Mesenchymal stem cell (in vitro differentiated cells and primary cell): ENCODE results near the gene BTG2.

Source experiments
- DNase-seq: peaks from one replicate; pipeline ENCODE4 v3.0.0-alpha.2; 2013
- H2AFZ ChIP-seq: one replicate; pipeline ENCODE4 v1.6.1; 2013; ENCODE audit warnings: low read depth, mild to moderate bottlenecking, control low read depth, inconsistent platforms, low read length, moderate library complexity
- H2AK5ac ChIP-seq: 2 replicates; pipeline ENCODE4 v1.6.1; 2013; ENCODE audit warnings: low read length, moderate library complexity, mild to moderate bottlenecking, inconsistent platforms; ENCODE audit not compliant: severe bottlenecking
- H2BK120ac ChIP-seq: one replicate; pipeline ENCODE4 v1.6.1; 2013; ENCODE audit warnings: low read depth, mild to moderate bottlenecking, inconsistent platforms, low read length, moderate library complexity
- H2BK12ac ChIP-seq, 2 experiments: one replicate each; pipeline ENCODE4 v1.6.1; 2013; ENCODE audit warnings: inconsistent platforms in 2 of 2, low read length in 2 of 2, mild to moderate bottlenecking in 2 of 2, moderate library complexity in 2 of 2, control low read depth in 1 of 2
- H2BK15ac ChIP-seq: one replicate; pipeline ENCODE4 v1.6.1; 2013; ENCODE audit warnings: mild to moderate bottlenecking, low read depth, inconsistent platforms; ENCODE audit not compliant: poor library complexity, severe bottlenecking
- H2BK5ac ChIP-seq: 2 replicates; pipeline ENCODE4 v1.6.1; 2013; ENCODE audit warnings: low read depth, mild to moderate bottlenecking, low read length, control low read depth, inconsistent platforms; ENCODE audit not compliant: poor library complexity, severe bottlenecking
- H3K14ac ChIP-seq, 2 experiments: one replicate each; pipeline ENCODE4 v1.6.1; 2013; ENCODE audit warnings: inconsistent platforms in 2 of 2, low read length in 2 of 2, control low read depth in 1 of 2, mild to moderate bottlenecking in 1 of 2, moderate library complexity in 1 of 2
- H3K18ac ChIP-seq, 2 experiments: one replicate each; pipeline ENCODE4 v1.6.1; 2013; ENCODE audit warnings: inconsistent platforms in 2 of 2, low read length in 2 of 2, control low read depth in 1 of 2, low read depth in 1 of 2, mild to moderate bottlenecking in 1 of 2
- H3K23ac ChIP-seq, 2 experiments: one replicate each; pipeline ENCODE4 v1.6.1; 2013; ENCODE audit warnings: inconsistent platforms in 2 of 2, low read length in 2 of 2, mild to moderate bottlenecking in 2 of 2, moderate library complexity in 2 of 2, control low read depth in 1 of 2
- H3K27ac ChIP-seq: 2 replicates; pipeline ENCODE4 v1.5.1; 2013; ENCODE audit warnings: mild to moderate bottlenecking, moderate library complexity, low read length, control low read depth, inconsistent platforms; ENCODE audit not compliant: poor library complexity, severe bottlenecking
- H3K27me3 ChIP-seq, 2 experiments: 2 replicates each; pipeline versions ENCODE4 v1.6.1 to v1.7.0; 2013; ENCODE audit warnings: low read length in 2 of 2, mild to moderate bottlenecking in 2 of 2, moderate library complexity in 2 of 2, control low read depth in 1 of 2, inconsistent platforms in 1 of 2; ENCODE audit not compliant: control insufficient read depth in 1 of 2, insufficient read depth in 1 of 2
- H3K36me3 ChIP-seq, 2 experiments: 2 replicates each; pipeline versions ENCODE4 v1.6.1 to v1.7.0; 2013; ENCODE audit warnings: low read length in 2 of 2, control low read depth in 1 of 2, inconsistent platforms in 1 of 2, low read depth in 1 of 2, mild to moderate bottlenecking in 1 of 2; ENCODE audit not compliant: insufficient read depth in 2 of 2, control insufficient read depth in 1 of 2
- H3K4ac ChIP-seq, 2 experiments: one replicate each; pipeline ENCODE4 v1.6.1; 2013; ENCODE audit warnings: inconsistent platforms in 2 of 2, low read length in 2 of 2, mild to moderate bottlenecking in 2 of 2, moderate library complexity in 2 of 2, control low read depth in 1 of 2, low read depth in 1 of 2
- H3K4me1 ChIP-seq: 2 replicates; pipeline ENCODE4 v1.6.1; 2013; ENCODE audit warnings: low read depth, low read length, control low read depth; ENCODE audit not compliant: control insufficient read depth, insufficient read depth
- H3K4me2 ChIP-seq: 2 replicates; pipeline ENCODE4 v1.6.1; 2013; ENCODE audit warnings: low read length, mild to moderate bottlenecking, inconsistent platforms; ENCODE audit not compliant: poor library complexity, severe bottlenecking
- H3K4me3 ChIP-seq, 2 experiments: 2 replicates each; pipeline versions ENCODE4 v1.5.1 to v1.7.0; 2013; ENCODE audit warnings: low read length in 2 of 2, mild to moderate bottlenecking in 2 of 2, control low read depth in 1 of 2, low read depth in 1 of 2; ENCODE audit not compliant: insufficient read depth in 1 of 2
- H3K79me1 ChIP-seq: replicated peaks from 2 replicates; pipeline ENCODE4 v1.6.1; 2013; ENCODE audit warnings: mild to moderate bottlenecking, control low read depth, low read length, inconsistent platforms; ENCODE audit not compliant: poor library complexity, severe bottlenecking
- H3K9ac ChIP-seq: 2 replicates; pipeline ENCODE4 v1.7.0; 2013; ENCODE audit warnings: mild to moderate bottlenecking, low read length, moderate library complexity
- H3K9me3 ChIP-seq: 2 replicates; pipeline ENCODE4 v1.7.0; 2013; ENCODE audit warnings: mild to moderate bottlenecking, low read length; ENCODE audit not compliant: control insufficient read depth
- H4K8ac ChIP-seq: one replicate; pipeline ENCODE4 v1.6.1; 2013; ENCODE audit warnings: inconsistent platforms, mild to moderate bottlenecking, low read length, moderate library complexity
- H4K91ac ChIP-seq: one replicate; pipeline ENCODE4 v1.6.1; 2013; ENCODE audit warnings: mild to moderate bottlenecking, low read length, inconsistent platforms
- WGBS: methylation state at CpG from one replicate; pipeline ENCODE4 v1.1.7; 2013; ENCODE audit warnings: mixed read lengths; 5-methylcytosine and 5-hydroxymethylcytosine counted together

Gene BTG2

GRCh38 chr1:203301331-203301668, 4.0 kb upstream of the BTG2 start:
- no peak for DNase-seq
- no peak overlapping the region for H3K27ac ChIP-seq
- no peak overlapping the region for H3K18ac ChIP-seq
- no peaks in the 10 kb centered on the region for H3K79me1 ChIP-seq
- H4K91ac ChIP-seq, result no peak overlapping the region
- H3K4me2 ChIP-seq, result no peak overlapping the region
- H2AFZ ChIP-seq, result no peak overlapping the region
- H3K36me3 ChIP-seq, result no peaks in the 10 kb centered on the region
- no peak overlapping the region for H3K23ac ChIP-seq
- H3K4ac ChIP-seq, result no peak overlapping the region
- no peak overlapping the region for H2BK120ac ChIP-seq
- H3K4me3 ChIP-seq, result no peak overlapping the region
- no peaks in the 10 kb centered on the region for H3K9me3 ChIP-seq
- H2BK15ac ChIP-seq, result no peak overlapping the region
- H2AK5ac ChIP-seq, result no peak overlapping the region
- H3K9ac ChIP-seq, result no peak overlapping the region
- no peak overlapping the region for H3K14ac ChIP-seq
- peaks cover 3% of the 10 kb centered on the region for H3K4me1 ChIP-seq
- H2BK5ac ChIP-seq, result no peak overlapping the region
- H3K27me3 ChIP-seq, result peaks cover 22 to 29% of the 10 kb centered on the region in 2 experiments
- H2BK12ac ChIP-seq, result peak overlapping the region in 1 of 2 experiments; percentile 12
- no peak overlapping the region for H4K8ac ChIP-seq

- Histone ChIP-seq H3K27me3 (peaks cover 13 to 22% of the 10 kb centered on the region in 2 experiments), H3K18ac (no peak overlapping the region), H3K4me1 (peaks cover 12% of the 10 kb centered on the region), H3K79me1 (peaks cover 6% of the 10 kb centered on the region), H3K9me3 (no peaks in the 10 kb centered on the region), H2BK12ac (no peak overlapping the region), H2AK5ac (no peak overlapping the region), H2BK5ac (no peak overlapping the region), H3K23ac (no peak overlapping the region), H3K4me2 (no peak overlapping the region), H4K91ac (no peak overlapping the region), H3K27ac (no peak overlapping the region), H3K9ac (no peak overlapping the region), H2AFZ (no peak overlapping the region), H3K36me3 (peaks cover 7% of the 10 kb centered on the region in 2 experiments), H3K4me3 (no peak overlapping the region), H4K8ac (no peak overlapping the region), H2BK120ac (no peak overlapping the region), H2BK15ac (no peak overlapping the region), H3K14ac (no peak overlapping the region), H3K4ac (no peak overlapping the region)
- no peak for DNase-seq
- WGBS, result 87% methylated on average over 5 of the region's 7 CpGs
Measured at GRCh38 chr1:203302456-203302855, 2.9 kb upstream of the BTG2 start.

- H4K91ac ChIP-seq, result no peak overlapping the region
- H3K4me3 ChIP-seq, result no peak overlapping the region
- H3K14ac ChIP-seq, result no peak overlapping the region
- H2BK5ac ChIP-seq, result no peak overlapping the region
- WGBS, result 93% methylated on average over 3 of the region's 3 CpGs
- DNase-seq, result no peak
- peaks cover 13 to 22% of the 10 kb centered on the region in 2 experiments for H3K27me3 ChIP-seq
- H3K23ac ChIP-seq, result no peak overlapping the region
- H2AFZ ChIP-seq, result no peak overlapping the region
- no peak overlapping the region for H3K4ac ChIP-seq
- H3K9ac ChIP-seq, result no peak overlapping the region
- H3K9me3 ChIP-seq, result no peaks in the 10 kb centered on the region
- H2BK12ac ChIP-seq, result no peak overlapping the region
- H4K8ac ChIP-seq, result no peak overlapping the region
- no peak overlapping the region for H3K18ac ChIP-seq
- peaks cover 10 to 11% of the 10 kb centered on the region in 2 experiments for H3K36me3 ChIP-seq
- H3K4me2 ChIP-seq, result no peak overlapping the region
- H3K79me1 ChIP-seq, result peaks cover 9% of the 10 kb centered on the region
- H2BK15ac ChIP-seq, result no peak overlapping the region
- H2BK120ac ChIP-seq, result no peak overlapping the region
- H3K4me1 ChIP-seq, result peaks cover 15% of the 10 kb centered on the region
- no peak overlapping the region for H3K27ac ChIP-seq
- no peak overlapping the region for H2AK5ac ChIP-seq
Measured at GRCh38 chr1:203302894-203303293, 2.4 kb upstream of the BTG2 start.

GRCh38 chr1:203304391-203304918, 864 bp upstream of the BTG2 start:
- H3K9me3 ChIP-seq, result no peaks in the 10 kb centered on the region

More at GRCh38 chr1:203304391-203304918, 864 bp upstream of the BTG2 start:
- Histone ChIP-seq H2BK5ac (no peak overlapping the region), H4K91ac (no peak overlapping the region), H2AK5ac (no peak overlapping the region), H2BK12ac (peak overlapping the region in 1 of 2 experiments; percentile 37), H3K27ac (no peak overlapping the region), H3K4me2 (no peak overlapping the region), H2AFZ (no peak overlapping the region), H3K27me3 (peaks cover 4 to 22% of the 10 kb centered on the region in 2 experiments), H3K9ac (peak overlapping the region; percentile 86), H3K23ac (peak overlapping the region in 1 of 2 experiments; percentile 54), H2BK120ac (no peak overlapping the region), H3K4me1 (peaks cover 16% of the 10 kb centered on the region), H3K14ac (no peak overlapping the region), H3K18ac (peak overlapping the region in 1 of 2 experiments; percentile 14), H3K36me3 (peaks cover 13 to 27% of the 10 kb centered on the region in 2 experiments), H3K4me3 (peak overlapping the region in 1 of 2 experiments; percentile 70), H3K4ac (no peak overlapping the region), H3K79me1 (peaks cover 16% of the 10 kb centered on the region), H4K8ac (no peak overlapping the region), H2BK15ac (no peak overlapping the region)
- no peak for DNase-seq
- WGBS, result 92% methylated on average over 6 of the region's 9 CpGs
